Measurements from ENCODE around the gene OTUD4. TPM values are rescaled to one million over a fixed set of nuclear protein-coding genes. Genes with fewer than 3 reads are reported as not detected.

Gene OTUD4
- total RNA-seq, 4 donors from 2014 or later = 31.7 to 43.6 (median 41.2) TPM

GRCh38 chr4:145168581-145169187 lies 11.7 kb downstream of the OTUD4 start:
- H3K4me3 ChIP-seq = no peak overlapping the region
- no peaks in the 10 kb centered on the region for H3K27me3 ChIP-seq
- H3K27ac ChIP-seq = no peak overlapping the region
- TF ChIP-seq POLR2A (IDR thresholded peaks at IDR 0.05) (no peak), CTCF (IDR thresholded peaks at IDR 0.05) (no peak)
- no peaks in the 10 kb centered on the region for H3K4me1 ChIP-seq
- no peak for DNase-seq (ENCODE audit: low spot score in 2 of 2)
- no peaks in the 10 kb centered on the region for H3K9me3 ChIP-seq
- H3K36me3 ChIP-seq = peaks cover 38% of the 10 kb centered on the region
- WGBS = 78% methylated on average over 2 of the region's 2 CpGs

- DNase-seq (ENCODE audit: low spot score in 2 of 2) = no peak
- Histone ChIP-seq H3K36me3 (peaks cover 42% of the 10 kb centered on the region), H3K27ac (no peak overlapping the region), H3K9me3 (no peaks in the 10 kb centered on the region), H3K27me3 (no peaks in the 10 kb centered on the region), H3K4me1 (no peaks in the 10 kb centered on the region), H3K4me3 (no peak overlapping the region)
- over 99% methylated on average over 2 of the region's 2 CpGs for WGBS
- TF ChIP-seq POLR2AphosphoS5 (IDR thresholded peaks at IDR 0.05) (no peak), EP300 (IDR thresholded peaks at IDR 0.05) (no peak), CTCF (IDR thresholded peaks at IDR 0.05) (no peak), POLR2A (IDR thresholded peaks at IDR 0.05) (no peak)
Measured at GRCh38 chr4:145167887-145168286, 12.5 kb downstream of the OTUD4 start.

- H3K4me1 ChIP-seq = no peaks in the 10 kb centered on the region
- no peak overlapping the region for H3K4me3 ChIP-seq
- no peak for TF ChIP-seq EP300 (IDR thresholded peaks at IDR 0.05)
- TF ChIP-seq POLR2A (IDR thresholded peaks at IDR 0.05) = no peak
- TF ChIP-seq CTCF (IDR thresholded peaks at IDR 0.05) = no peak
- TF ChIP-seq POLR2AphosphoS5 (IDR thresholded peaks at IDR 0.05) = no peak
- no peaks in the 10 kb centered on the region for H3K9me3 ChIP-seq
- peaks cover 61% of the 10 kb centered on the region for H3K36me3 ChIP-seq
- H3K27ac ChIP-seq = no peak overlapping the region
- 46% methylated on average over 2 of the region's 2 CpGs for WGBS
- no peaks in the 10 kb centered on the region for H3K27me3 ChIP-seq
- no peak for DNase-seq (ENCODE audit: low spot score in 2 of 2)
Measured at GRCh38 chr4:145161549-145161948, 18.8 kb downstream of the OTUD4 start.

DNA sequence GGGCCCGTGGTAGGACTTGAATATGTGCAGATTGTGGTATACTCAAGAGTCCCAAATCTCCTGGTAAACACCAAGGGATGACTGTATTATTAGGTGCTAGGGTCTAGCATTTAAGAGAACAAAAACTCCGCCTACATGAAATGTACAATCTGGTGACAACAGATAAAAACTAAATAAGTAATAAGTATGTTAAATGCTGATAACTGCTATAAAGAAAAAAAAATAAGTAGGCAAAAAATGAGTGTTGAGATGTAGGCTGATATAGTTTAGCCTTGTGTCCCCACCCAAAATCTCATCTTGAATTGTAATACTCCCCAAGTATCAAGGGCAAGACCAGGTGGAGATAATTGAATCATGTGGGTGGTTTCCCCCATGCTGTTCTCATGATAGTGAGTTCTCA lies 23.4 kb downstream of the OTUD4 start:
- Histone ChIP-seq H3K27me3 (no peaks in the 10 kb centered on the region), H3K9me3 (no peaks in the 10 kb centered on the region), H3K27ac (no peak overlapping the region), H3K36me3 (peaks cover 53% of the 10 kb centered on the region), H3K4me3 (no peak overlapping the region), H3K4me1 (no peaks in the 10 kb centered on the region)
- no peak for DNase-seq (ENCODE audit: low spot score in 2 of 2)
- WGBS = 96% methylated on average over 2 of the region's 2 CpGs
- TF ChIP-seq CTCF (IDR thresholded peaks at IDR 0.05) = no peak
- no peak for TF ChIP-seq EP300 (IDR thresholded peaks at IDR 0.05)
- TF ChIP-seq POLR2AphosphoS5 (IDR thresholded peaks at IDR 0.05) = no peak
- TF ChIP-seq POLR2A (IDR thresholded peaks at IDR 0.05) = no peak

GRCh38 chr4:145155268-145155870 lies 25.0 kb downstream of the OTUD4 start:
- TF ChIP-seq POLR2A (IDR thresholded peaks at IDR 0.05) (no peak), CTCF (IDR thresholded peaks at IDR 0.05) (no peak), POLR2AphosphoS5 (IDR thresholded peaks at IDR 0.05) (no peak), EP300 (IDR thresholded peaks at IDR 0.05) (no peak)
- H3K4me1 ChIP-seq = no peaks in the 10 kb centered on the region
- no peak for DNase-seq (ENCODE audit: low spot score in 2 of 2)
- no peak overlapping the region for H3K27ac ChIP-seq
- H3K4me3 ChIP-seq = no peak overlapping the region
- 79% methylated on average over 2 of the region's 2 CpGs for WGBS
- H3K36me3 ChIP-seq = peaks cover 51% of the 10 kb centered on the region
- H3K27me3 ChIP-seq = no peaks in the 10 kb centered on the region
- H3K9me3 ChIP-seq = no peaks in the 10 kb centered on the region

Data from suprapubic skin (tissue), 4 donors.